ENCODE measurements around the gene DLG5.

The DLG5 gene

DNA sequence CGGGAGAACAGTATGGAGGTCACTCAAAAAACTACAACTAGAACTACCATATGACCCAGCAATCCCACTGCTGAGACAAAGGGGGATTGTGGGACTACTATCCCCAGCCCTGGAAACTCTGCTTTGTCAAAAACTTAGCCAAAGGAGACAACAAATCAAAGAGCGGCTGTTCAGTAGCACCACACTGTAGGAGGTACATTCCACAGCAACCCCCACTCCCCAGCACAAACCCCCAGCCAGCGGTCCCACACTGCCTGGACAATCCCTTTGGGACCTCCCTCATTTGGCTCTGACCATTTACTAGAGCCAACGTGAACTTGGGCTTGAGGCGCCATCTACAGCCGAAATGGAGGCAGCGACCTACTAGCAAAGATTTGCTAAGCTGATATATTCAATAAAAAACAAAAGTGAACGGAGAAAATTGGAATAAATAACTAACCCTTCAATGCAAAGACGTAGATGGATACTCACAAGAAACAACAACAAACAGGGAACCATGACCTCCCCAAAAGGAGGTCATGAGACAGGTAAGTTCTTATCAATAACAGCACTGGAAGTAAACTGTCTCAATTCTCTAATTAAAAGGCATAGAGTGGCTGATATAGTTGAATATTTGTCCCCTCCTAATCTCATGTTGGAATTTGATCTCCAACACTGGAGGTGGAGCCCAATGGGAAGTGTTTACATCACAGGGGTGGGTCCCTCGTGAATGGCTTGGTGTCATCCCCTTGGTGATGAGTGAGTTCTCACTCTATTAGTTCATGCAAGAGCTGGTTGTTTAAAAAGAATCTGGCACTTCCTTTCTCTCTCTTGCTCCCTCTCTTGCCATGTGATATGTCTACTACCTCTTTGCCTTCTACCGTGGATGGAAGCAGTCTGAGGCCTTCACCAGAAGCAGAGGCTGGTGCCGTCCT is 170.0 kb downstream of the DLG5 start:
- DNase-seq = peak; percentile 79

GRCh38 chr10:77746047-77746707 is 180.4 kb downstream of the DLG5 start:
- DNase-seq = peak; percentile 58

DNA sequence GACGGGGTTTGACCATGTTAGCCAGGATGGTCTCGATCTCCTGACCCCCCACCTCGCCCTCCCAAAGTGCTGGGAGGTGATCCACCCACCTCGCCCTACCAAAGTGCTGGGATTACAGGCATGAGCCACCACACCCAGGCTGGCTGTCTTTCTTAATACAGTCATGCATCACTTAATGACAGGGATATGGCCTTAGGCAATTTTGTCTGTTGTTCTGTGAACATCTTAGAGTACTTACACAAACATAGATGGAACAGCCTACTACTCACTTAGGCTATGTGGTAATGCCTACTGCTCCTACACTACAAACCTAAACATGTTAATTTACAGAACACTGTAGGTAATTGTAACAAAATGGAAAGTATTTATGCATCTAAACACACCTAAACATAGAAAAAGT is 182.3 kb downstream of the DLG5 start:
- DNase-seq = no peak

GRCh38 chr10:77742172-77742571 is 184.4 kb downstream of the DLG5 start:
- DNase-seq = no peak

GRCh38 chr10:77741746-77742145 is 184.8 kb downstream of the DLG5 start:
- peak; percentile 44 for DNase-seq
